ENCODE measurements around the gene MPI.

- TF ChIP-seq EZH2phosphoT487 (IDR thresholded peaks at IDR 0.05; ENCODE audit: insufficient read depth, low read depth) = no peak
- TF ChIP-seq EZH2 (IDR thresholded peaks at IDR 0.05; ENCODE audit: insufficient read depth, poor library complexity, severe bottlenecking) = no peak
Measured at GRCh38 chr15:74865316-74865715, 24.5 kb upstream of the MPI start.
